Spinal cord (tissue), 10 donors: ENCODE results near the gene SLC66A1. TPM values are rescaled to one million over a fixed set of nuclear protein-coding genes. Genes with fewer than 3 reads are reported as not detected.
"Not testable (repeated sequence)": the region's sequence is repeated elsewhere in the genome, so short reads cannot be mapped to it uniquely, and the experiment has no call there.

Source experiments
- DNase-seq, 6 donors: peaks; one replicate each; pipeline versions ENCODE4 v3.0.0 to v3.0.0-alpha.2; 2013 to 2015; ENCODE audit warnings: low spot score in 6 of 6, low read depth in 4 of 6
- H3K27ac ChIP-seq: one replicate; pipeline ENCODE4 v1.5.1; 2013; ENCODE audit warnings: low read depth, low read length, control low read depth
- H3K27me3 ChIP-seq: one replicate; pipeline ENCODE4 v1.6.1; 2013; ENCODE audit warnings: low read length; ENCODE audit not compliant: control insufficient read depth, insufficient read depth
- H3K36me3 ChIP-seq: one replicate; pipeline ENCODE4 v1.6.1; 2013; ENCODE audit warnings: low read length; ENCODE audit not compliant: control insufficient read depth, insufficient read depth
- H3K4me1 ChIP-seq: one replicate; pipeline ENCODE4 v1.6.1; 2013; ENCODE audit warnings: low read length; ENCODE audit not compliant: control insufficient read depth, insufficient read depth
- H3K4me3 ChIP-seq: one replicate; pipeline ENCODE4 v1.5.1; 2013; ENCODE audit warnings: low read depth, low read length, control low read depth
- H3K9me3 ChIP-seq: one replicate; pipeline ENCODE4 v1.6.1; 2013; ENCODE audit warnings: low read length; ENCODE audit not compliant: control insufficient read depth, insufficient read depth
- WGBS: methylation state at CpG from one replicate; pipeline ENCODE4 v1.1.5; 2013; ENCODE audit warnings: missing lambda C conversion rate; ENCODE audit not compliant: insufficient coverage; 5-methylcytosine and 5-hydroxymethylcytosine counted together
- polyA plus RNA-seq, 2 donors: library from polyadenylated mRNA; unstranded; fragments of 120-200 nt; gene quantifications; one replicate each; pipeline ENCODE4 v1.2.1, GENCODE V29; 2013; ENCODE audit not compliant: insufficient read length in 2 of 2
- total RNA-seq, 2 donors: library from RNA; depleted of rRNA in 1 of 2; stranded (reverse); fragments of 120-200 nt in 1 of 2; fragments of >200 nt in 1 of 2; gene quantifications; one replicate each; pipeline versions ENCODE4 v1.2.3 to v1.2.4, GENCODE V29; 2013 to 2014
- donor health status: healthy.

The SLC66A1 gene
- total and polyA plus RNA-seq, 4 donors: 12.2 to 24.0 (median 19.5) TPM

- Histone ChIP-seq H3K36me3 (peaks cover 35% of the 10 kb centered on the region), H3K9me3 (peaks cover 3% of the 10 kb centered on the region), H3K4me3 (no peak overlapping the region), H3K27me3 (no peaks in the 10 kb centered on the region), H3K27ac (no peak overlapping the region), H3K4me1 (no peaks in the 10 kb centered on the region)
- peak in 1 of 6 donors; percentile 70 for DNase-seq
- 78% methylated on average over 2 of the region's 2 CpGs for WGBS
Observed at GRCh38 chr1:19300211-19300610, 11.9 kb upstream of the SLC66A1 start.

DNA sequence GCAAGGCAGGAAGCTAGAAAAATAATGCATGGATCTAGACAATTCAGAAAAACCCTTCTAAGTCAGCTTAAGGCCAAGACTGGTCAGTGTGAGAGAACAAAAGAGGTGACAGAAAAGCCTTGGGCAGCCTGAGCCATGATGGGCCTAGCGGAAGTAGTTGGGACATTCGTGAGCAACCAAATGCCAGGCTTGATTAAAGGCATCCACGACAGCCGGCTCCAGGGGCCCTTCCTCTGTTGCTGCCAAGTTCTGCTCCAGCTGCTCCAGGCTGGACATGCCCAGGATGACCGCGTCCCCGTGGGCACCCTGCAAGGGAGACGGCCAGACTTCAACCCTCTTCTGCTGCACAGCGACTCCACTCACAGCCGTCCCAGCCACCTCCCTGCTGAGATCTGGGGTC, 8.0 kb upstream of the SLC66A1 start:
- not testable (repeated sequence) for H3K27ac ChIP-seq, DNase-seq, H3K4me1 ChIP-seq, H3K4me3 ChIP-seq, H3K9me3 ChIP-seq, H3K27me3 ChIP-seq
- WGBS: 100% methylated on average over 1 of the region's 10 CpGs
- peaks cover 63% of the 10 kb centered on the region for H3K36me3 ChIP-seq

DNA sequence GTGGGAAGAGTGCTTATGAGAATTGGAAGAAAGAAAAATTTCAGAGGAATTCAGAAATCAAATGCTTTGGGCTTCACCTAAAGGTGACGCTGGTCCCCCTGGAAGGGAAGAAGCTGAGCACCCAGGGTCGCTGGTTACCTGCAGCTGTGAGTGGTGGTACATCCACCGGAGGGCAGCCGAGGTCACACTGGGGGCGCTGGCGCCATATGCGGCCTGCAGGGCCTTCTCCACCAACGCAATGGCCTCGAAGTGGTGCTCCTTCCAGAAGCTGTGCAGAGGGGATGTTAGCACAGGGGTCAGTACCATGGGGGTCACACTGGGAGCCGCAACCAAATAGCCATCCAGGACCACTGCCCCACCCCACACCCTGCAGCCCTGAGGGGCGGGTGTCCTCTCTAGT, 6.2 kb upstream of the SLC66A1 start:
- H3K27me3 ChIP-seq: no peaks in the 10 kb centered on the region
- peaks cover 63% of the 10 kb centered on the region for H3K36me3 ChIP-seq
- H3K4me3 ChIP-seq: no peak overlapping the region
- no peaks in the 10 kb centered on the region for H3K9me3 ChIP-seq
- 97% methylated on average over 11 of the region's 11 CpGs for WGBS
- no peak overlapping the region for H3K27ac ChIP-seq
- no peak for DNase-seq
- peaks cover 11% of the 10 kb centered on the region for H3K4me1 ChIP-seq

GRCh38 chr1:19306941-19307340, 5.2 kb upstream of the SLC66A1 start:
- no peak overlapping the region for H3K4me3 ChIP-seq
- DNase-seq: no peak
- WGBS: 100% methylated on average over 3 of the region's 6 CpGs
- H3K4me1 ChIP-seq: peaks cover 18% of the 10 kb centered on the region
- no peak overlapping the region for H3K27ac ChIP-seq
- no peaks in the 10 kb centered on the region for H3K9me3 ChIP-seq
- H3K27me3 ChIP-seq: no peaks in the 10 kb centered on the region
- peaks cover 60% of the 10 kb centered on the region for H3K36me3 ChIP-seq

GRCh38 chr1:19307794-19308508, 4.2 kb upstream of the SLC66A1 start:
- Histone ChIP-seq H3K4me3 (no peak overlapping the region), H3K27ac (no peak overlapping the region), H3K9me3 (no peaks in the 10 kb centered on the region), H3K4me1 (peaks cover 24% of the 10 kb centered on the region), H3K27me3 (no peaks in the 10 kb centered on the region), H3K36me3 (peaks cover 55% of the 10 kb centered on the region)
- WGBS: 96% methylated on average over 10 of the region's 10 CpGs
- DNase-seq: no peak

- 92% methylated on average over 3 of the region's 3 CpGs for WGBS
- peaks cover 50% of the 10 kb centered on the region for H3K36me3 ChIP-seq
Observed at GRCh38 chr1:19308509-19308907, 3.6 kb upstream of the SLC66A1 start.

DNA sequence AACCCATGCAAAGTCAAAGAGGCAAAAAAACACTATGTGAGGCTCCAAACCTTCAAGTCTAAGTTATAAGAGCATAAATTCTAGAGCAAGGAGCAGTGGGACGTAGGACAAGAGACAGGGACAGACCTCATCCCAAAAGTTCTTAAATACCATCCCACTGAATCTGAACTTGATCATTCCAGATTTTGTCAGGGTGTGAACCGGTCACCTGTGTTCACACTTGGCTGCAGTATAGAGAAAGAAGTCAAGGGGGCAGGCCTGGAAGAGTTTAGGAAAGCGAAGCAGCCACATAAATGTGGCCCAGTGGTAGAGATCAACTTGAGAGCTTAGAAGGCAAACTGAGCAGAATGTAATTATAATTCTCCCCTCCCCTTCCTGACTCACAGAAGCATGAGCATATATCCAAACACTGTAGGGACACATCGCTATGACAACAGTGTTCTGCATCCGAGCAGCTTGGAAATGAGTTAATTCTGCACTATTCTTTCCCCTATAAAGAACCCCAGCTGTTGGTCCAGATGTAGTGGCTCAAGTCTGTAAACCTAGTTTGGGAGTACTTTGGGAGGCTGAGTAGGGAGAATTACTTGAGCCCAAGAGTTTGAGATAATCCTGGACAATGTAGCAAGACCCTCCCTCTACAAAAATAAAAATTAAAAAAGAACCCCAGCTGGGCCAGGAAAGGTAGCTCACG, 2.9 kb upstream of the SLC66A1 start:
- no peak overlapping the region for H3K27ac ChIP-seq
- DNase-seq: peak in 1 of 6 donors; percentile 56

More at GRCh38 chr1:19308509-19308907, 3.6 kb upstream of the SLC66A1 start:
- DNase-seq: no peak
- Histone ChIP-seq H3K27ac (no peak overlapping the region), H3K4me1 (peaks cover 30% of the 10 kb centered on the region), H3K4me3 (no peak overlapping the region), H3K27me3 (no peaks in the 10 kb centered on the region), H3K9me3 (no peaks in the 10 kb centered on the region)

GRCh38 chr1:19310061-19310460, 2.1 kb upstream of the SLC66A1 start:
- DNase-seq: no peak
- no peak overlapping the region for H3K4me3 ChIP-seq
- no peaks in the 10 kb centered on the region for H3K27me3 ChIP-seq
- H3K36me3 ChIP-seq: peaks cover 41% of the 10 kb centered on the region
- no CpG with 5 or more reads among the region's 7 CpGs for whole genome bisulfite sequencing
- H3K27ac ChIP-seq: no peak overlapping the region
- no peaks in the 10 kb centered on the region for H3K9me3 ChIP-seq
- peaks cover 33% of the 10 kb centered on the region for H3K4me1 ChIP-seq

More for the DNA sequence above, 2.9 kb upstream of the SLC66A1 start:
- WGBS: 83% methylated on average over 2 of the region's 6 CpGs
- Histone ChIP-seq H3K4me3 (no peak overlapping the region), H3K9me3 (no peaks in the 10 kb centered on the region), H3K4me1 (peaks cover 32% of the 10 kb centered on the region), H3K27me3 (no peaks in the 10 kb centered on the region), H3K36me3 (peaks cover 47% of the 10 kb centered on the region)

- peak in 1 of 6 donors; percentile 33 for DNase-seq
- Histone ChIP-seq H3K4me1 (peaks cover 41% of the 10 kb centered on the region), H3K27ac (no peak overlapping the region), H3K4me3 (peak overlapping the region; percentile 75), H3K9me3 (no peaks in the 10 kb centered on the region), H3K27me3 (no peaks in the 10 kb centered on the region), H3K36me3 (peaks cover 39% of the 10 kb centered on the region)
- 29% methylated on average over 10 of the region's 13 CpGs for WGBS
Observed at GRCh38 chr1:19310720-19311502, 1.2 kb upstream of the SLC66A1 start.
